NCI-H774 (cell line): ENCODE measurements around the gene C6.
"Not testable (repeated sequence)": the region's sequence is repeated elsewhere in the genome, so short reads cannot be mapped to it uniquely, and the experiment has no call there.

ENCODE experiments used
- DNase-seq: peaks from one replicate; lab custom pipeline; 2025; lab: John Stamatoyannopoulos, UW

C6 gene

GRCh38 chr5:41213340-41213739, at the start of gene C6:
C6 (minus strand) TSS chr5:41213532; CDS start chr5:41203230, 10,302 bp downstream.
- DNase-seq, result no peak

GRCh38 chr5:41256400-41256799, 43.1 kb upstream of the C6 start:
- no peak for DNase-seq

GRCh38 chr5:41253109-41253508, 39.8 kb upstream of the C6 start:
- DNase-seq, result no peak

- DNase-seq, result no peak
Observed at GRCh38 chr5:41252036-41252435, 38.7 kb upstream of the C6 start.

- no peak for DNase-seq
Observed at GRCh38 chr5:41250351-41250987, 37.1 kb upstream of the C6 start.

GRCh38 chr5:41247135-41247534, 33.8 kb upstream of the C6 start:
- DNase-seq, result no peak

GRCh38 chr5:41246376-41246775, 33.0 kb upstream of the C6 start:
- DNase-seq, result no peak

- DNase-seq, result no peak
Observed at GRCh38 chr5:41243558-41243957, 30.2 kb upstream of the C6 start.

GRCh38 chr5:41240985-41241384, 27.7 kb upstream of the C6 start:
- no peak for DNase-seq

- DNase-seq, result no peak
Observed at GRCh38 chr5:41240390-41240789, 27.1 kb upstream of the C6 start.

GRCh38 chr5:41234475-41234874, 21.1 kb upstream of the C6 start:
- no peak for DNase-seq

GRCh38 chr5:41232797-41233196, 19.5 kb upstream of the C6 start:
- no peak for DNase-seq

GRCh38 chr5:41230276-41230675, 16.9 kb upstream of the C6 start:
- not testable (repeated sequence) for DNase-seq

- DNase-seq, result no peak
Observed at GRCh38 chr5:41223962-41224361, 10.6 kb upstream of the C6 start.

- DNase-seq, result no peak
Observed at GRCh38 chr5:41219658-41220269, 6.4 kb upstream of the C6 start.

- no peak for DNase-seq
Observed at GRCh38 chr5:41218929-41219657, 5.8 kb upstream of the C6 start.

- no peak for DNase-seq
Observed at GRCh38 chr5:41214182-41214581, 850 bp upstream of the C6 start.

GRCh38 chr5:41212935-41213334, 397 bp downstream of the C6 start:
- no peak for DNase-seq

- DNase-seq, result no peak
Observed at GRCh38 chr5:41211417-41211816, 1.9 kb downstream of the C6 start.

GRCh38 chr5:41205475-41205874, 7.9 kb downstream of the C6 start:
- DNase-seq, result not testable (repeated sequence)

GRCh38 chr5:41203033-41203432, 10.3 kb downstream of the C6 start:
- DNase-seq, result no peak

- no peak for DNase-seq
Observed at GRCh38 chr5:41201082-41201772, 12.1 kb downstream of the C6 start.

GRCh38 chr5:41200506-41200905, 12.8 kb downstream of the C6 start:
- no peak for DNase-seq
